Measurements from ENCODE around the gene BCL2L14.
A peak's percentile ranks its signal among the peaks of the same experiment; 100 is the strongest.

The BCL2L14 gene, protein sequence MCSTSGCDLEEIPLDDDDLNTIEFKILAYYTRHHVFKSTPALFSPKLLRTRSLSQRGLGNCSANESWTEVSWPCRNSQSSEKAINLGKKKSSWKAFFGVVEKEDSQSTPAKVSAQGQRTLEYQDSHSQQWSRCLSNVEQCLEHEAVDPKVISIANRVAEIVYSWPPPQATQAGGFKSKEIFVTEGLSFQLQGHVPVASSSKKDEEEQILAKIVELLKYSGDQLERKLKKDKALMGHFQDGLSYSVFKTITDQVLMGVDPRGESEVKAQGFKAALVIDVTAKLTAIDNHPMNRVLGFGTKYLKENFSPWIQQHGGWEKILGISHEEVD

DNA sequence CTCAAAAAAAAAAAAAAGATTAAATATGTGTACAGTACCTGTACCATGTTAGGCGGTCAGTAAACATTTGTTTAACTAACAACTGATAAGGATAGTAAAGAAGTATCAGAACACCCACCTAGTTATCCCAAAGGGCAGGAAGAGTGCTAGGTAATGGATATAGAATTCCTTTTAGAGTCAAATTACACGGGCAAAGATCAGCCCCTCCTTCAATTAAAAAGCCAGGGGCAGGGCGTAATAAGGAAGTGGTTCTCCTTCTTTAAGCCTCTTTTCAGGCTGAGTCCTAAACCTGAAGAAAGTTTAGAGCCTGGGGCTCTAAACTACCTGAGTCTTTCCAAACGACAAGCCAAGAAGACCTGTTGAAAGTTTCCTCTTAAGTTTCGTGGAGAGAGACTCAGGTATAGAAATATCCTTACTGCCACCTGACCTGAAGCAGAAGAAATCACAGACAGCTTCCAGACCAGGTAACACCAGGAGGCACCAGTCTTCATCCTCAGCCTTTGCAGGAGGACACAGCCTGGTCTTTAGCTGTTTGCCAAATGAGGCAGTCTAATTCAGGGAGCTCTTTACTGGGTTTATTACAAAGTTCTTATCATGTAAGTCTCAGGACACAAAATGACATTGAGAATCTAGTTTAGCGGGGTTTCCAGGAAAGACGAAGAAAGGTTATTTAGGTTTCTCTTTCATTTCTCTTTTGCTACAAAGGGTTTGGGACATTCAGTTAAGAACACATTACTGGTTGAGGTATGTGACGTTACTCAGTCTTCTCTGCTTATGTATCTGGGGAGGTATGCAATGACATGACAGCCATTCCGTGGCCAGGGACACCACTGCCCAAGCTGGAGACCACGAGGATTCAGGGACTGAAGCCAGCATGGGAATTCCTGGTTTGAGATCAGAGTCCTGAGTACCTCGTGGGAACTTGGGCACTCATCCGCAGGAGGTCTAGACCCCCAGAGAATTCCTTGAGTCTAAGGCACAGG lies at the start of gene BCL2L14:
Gene BCL2L14, plus strand, starts transcription at position 266 of the 983 bp plus-strand sequence. CDS start 8,367 bp downstream, outside the sequence.
- no peak for DNase-seq (ENCODE audit: low spot score)

DNA sequence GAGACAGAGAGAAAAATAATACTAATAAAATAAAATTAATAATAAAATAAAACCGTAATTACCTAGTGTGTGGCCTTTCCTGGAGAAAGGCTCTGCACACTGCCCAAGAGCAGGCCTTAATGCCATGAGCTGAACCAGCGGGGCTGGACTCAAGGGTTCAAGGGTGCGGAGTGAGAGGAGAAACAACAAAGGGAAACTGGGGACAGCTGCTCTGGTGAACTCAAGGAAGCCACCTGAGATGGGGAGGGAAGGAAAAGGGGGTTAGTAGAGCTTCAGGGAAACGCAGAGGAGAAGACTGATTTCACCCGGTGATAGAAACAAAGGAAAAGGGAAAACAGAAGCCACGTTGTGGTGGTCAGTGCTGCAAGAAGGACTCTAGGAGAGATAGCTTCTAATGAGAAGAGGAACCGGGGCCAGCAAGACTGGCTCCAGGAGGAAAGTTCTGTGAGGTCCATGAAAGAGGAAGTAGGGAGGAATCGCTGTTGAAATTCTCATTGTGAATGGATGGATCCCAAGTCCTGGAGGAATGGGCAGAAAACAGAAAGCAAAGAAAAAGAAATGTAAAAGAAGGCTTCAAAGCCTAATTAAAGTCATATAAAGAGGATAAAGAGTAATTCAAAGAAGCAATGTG lies 48.3 kb upstream of the BCL2L14 start:
- no peak for DNase-seq (ENCODE audit: low spot score)

DNA sequence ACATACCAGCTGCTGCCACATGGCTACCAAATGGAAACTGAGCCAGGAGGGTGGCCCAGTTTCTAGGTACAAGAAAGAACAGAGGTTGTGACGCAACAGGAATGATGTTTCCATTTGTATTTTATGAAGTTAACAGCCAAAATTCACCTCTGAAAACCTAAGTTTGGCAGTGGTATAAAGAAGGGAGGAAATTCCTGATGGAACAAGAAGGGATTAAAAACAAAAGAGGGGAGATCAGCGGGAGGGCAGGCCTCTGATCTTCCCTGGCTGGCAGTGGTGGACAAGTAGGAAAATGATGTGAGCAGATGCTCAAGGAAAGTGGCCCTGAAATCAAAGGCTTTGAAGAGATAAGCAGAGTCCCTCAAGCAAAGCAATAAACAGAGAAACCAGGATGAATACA lies 47.3 kb upstream of the BCL2L14 start:
- DNase-seq (ENCODE audit: low spot score): no peak

DNA sequence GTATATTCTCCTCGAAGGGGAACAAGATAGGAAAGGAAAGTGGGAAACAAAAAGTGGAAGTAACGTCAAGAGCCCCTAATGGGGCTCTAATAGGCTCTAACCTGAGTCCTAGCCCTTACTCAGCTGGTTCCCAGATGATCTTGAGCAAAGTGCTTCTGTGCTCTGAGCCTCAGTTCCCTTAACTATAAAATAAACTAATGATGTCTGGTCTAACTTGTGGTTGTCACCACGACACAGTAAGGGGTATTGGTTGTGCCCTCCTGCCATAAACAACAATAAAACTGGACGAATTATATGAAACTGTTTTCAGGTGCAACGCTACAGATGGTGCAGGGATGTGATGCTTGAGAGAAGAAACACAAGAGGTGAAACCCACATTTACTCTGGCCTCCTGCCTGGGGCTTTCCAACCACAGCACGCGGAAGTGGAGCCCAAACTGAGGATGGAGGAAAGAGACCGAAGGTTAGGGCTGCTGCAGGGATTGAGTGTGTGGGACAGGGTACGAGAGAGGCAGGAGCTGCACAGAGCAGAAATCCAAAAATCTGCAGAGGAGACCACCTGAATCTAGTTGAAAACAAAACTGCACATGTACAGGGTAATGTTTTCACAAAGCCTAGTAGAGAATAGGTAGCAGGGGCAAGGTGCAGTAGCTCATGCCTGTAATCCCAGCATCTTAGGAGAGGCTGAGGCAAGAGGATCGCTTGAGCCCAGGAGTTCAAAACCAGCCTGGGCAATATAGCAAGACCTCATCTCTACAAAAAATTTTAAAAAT lies 45.6 kb upstream of the BCL2L14 start:
- no peak for DNase-seq (ENCODE audit: low spot score)

DNA sequence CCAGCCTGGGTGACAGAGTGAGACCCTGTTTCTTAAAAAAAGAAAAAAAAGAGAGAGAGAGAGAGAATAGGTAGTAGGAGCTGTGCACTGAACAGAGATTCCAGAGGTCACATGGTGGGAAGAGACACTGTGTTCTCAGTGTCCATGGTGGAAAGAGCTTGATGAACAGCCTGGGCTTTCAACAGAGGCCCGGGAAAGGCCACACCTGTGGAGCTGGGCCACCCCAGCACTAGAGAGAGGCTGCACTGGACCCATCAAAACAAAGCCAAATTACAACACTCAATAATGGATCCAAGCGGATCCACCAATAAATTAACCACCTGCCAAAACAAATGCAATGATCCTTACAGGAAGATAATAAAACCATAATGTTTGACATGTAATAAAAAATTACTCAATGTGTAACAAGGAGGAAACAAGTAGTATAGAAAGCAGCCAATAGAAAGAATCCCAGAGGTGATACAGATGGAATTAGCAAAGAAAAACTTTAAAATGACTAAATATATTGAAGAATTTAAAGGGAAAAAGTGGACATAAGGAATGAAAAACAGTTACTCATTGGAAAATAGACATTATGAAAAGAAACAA lies 44.8 kb upstream of the BCL2L14 start:
- no peak for DNase-seq (ENCODE audit: low spot score)

DNA sequence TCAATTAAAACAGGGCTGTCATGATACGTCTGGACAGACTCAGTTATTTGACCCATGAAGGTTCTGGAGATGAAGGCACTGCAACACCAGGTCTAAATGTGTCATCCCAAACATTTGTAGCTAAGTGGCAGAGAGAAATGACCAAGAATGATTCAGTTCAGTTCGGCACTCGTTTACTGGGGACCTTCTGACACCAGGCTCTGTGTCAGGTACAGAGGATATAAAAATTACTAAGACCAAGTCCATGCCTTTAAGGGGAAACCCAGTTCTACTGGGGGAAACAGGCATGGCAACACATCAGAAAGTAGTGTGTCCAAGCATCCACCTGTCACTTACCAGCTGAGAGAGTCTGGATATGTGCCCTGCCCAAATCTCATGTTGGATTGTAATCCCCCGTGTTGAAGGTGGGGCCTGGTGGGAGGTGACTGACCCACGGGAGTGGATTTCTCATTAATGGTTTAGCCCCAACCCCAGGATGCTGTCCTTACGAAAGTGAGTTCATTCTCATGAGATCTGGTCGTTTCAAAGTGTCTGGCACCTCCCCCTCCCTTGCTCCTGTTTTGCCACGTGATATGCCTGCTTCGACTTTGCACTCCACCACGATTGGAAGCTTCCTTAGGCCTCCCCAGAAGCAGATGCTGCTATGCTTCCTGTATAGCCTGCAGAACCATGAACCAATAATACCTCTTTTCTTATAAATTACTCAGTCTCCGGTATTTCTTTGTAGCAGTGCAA lies 41.9 kb upstream of the BCL2L14 start:
- no peak for DNase-seq (ENCODE audit: low spot score)

DNA sequence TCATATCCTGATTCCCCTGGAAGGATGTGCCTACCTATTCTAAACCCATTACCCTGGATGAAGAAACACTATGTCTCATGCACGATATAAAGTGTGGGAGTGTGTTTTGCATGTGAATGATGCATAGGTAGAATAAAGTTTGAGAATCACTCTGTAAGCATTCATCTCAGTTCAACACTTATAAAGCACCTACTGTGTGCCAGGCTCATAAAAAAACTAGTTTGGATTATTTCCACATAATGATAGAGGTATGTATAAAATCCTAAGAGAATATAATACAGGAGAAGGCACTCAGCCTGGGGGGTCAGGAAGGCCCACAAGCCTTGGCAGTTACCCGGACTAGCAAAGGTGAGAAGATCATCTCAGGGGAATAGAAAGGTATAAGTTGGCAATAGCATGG lies 41.1 kb upstream of the BCL2L14 start:
- DNase-seq (ENCODE audit: low spot score): no peak

DNA sequence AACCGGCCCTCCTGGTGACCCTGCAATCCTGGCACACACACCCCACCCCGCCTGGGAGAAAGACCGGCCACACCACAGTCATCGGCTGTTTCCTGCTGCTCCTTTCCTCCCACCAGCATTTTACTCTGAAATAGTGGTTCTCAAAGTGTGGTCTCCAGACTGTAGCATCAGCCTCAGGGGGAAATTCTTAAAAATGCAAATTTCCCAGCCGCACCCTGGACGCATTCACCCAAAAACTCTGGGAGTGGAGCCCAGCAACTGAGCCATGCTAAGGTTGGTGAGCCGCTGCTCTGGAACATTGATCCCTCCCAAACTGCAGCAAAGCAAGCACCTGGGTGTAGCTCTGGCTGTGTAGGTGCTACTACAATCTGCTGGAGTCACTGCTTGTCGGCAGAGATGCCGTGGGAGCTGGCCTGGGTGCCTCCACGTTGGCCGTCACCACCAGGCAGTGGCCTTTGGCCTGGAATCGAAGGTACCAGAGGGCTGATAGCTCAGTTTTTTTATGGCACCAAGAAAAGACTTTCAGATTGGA lies 38.4 kb upstream of the BCL2L14 start:
- DNase-seq (ENCODE audit: low spot score): no peak

DNA sequence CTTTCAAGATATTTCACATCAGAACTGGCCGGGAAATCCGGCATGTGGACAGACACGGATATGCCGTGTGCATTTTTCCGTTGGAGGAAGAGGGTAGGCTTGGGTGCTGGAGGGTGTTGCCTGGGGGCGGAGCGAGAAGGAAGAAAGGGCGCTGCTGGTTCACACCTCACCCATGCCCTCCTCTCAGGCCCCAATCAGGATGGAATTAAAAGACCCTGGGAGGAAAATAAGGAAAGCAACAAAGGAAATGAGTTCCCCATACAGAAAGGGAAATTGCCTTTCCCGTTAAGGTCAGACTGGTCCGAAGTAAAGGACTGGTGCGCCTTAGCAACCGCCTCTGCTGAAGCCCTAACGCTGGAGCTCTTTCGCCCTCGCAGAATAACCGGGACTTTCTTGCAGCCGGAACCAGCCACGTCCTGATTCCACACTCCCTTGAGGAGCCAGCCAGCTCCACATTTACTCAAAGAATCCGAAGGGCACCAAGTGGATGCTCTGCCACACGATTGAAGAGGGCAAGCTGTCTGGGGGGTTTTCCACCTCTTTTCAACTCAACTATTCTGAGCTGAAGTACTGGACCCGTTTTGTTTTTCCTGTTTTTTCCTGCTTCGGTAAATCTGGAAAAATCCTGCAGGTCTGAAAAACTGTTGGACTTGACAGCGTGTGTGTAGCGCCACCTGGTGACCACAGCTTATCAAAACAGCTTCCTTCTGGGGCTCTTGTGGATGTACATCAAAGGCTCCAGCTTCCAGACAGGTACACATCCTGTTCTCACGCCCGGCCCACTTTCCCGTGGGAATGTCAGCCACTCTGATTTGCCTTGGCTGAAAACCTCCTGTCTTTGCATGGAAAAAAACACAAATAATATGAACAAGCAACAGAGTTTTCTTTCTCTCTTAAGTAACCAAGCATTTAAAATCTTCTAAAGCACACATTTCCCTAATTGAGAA lies 37.6 kb upstream of the BCL2L14 start:
- DNase-seq (ENCODE audit: low spot score): peak; percentile 24

DNA sequence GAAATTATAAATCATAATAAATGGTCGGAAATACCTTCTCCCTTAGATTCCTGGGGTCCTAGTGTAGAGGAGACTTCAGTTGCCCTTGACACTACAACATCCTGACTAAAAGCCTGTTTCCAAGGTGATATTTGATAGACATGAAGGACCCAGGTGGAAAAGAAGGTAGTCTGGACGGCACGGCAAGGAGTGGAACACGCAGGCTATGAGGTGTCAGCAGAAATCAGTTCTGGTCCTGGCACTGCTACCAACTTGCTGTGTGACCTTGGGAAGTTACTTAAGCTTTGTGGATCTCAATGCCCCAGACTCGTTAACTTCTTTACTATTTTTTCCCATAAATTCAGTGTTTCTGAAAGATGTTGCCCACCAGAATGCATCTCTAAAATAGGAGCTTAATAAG lies 36.9 kb upstream of the BCL2L14 start:
- DNase-seq (ENCODE audit: low spot score): no peak

DNA sequence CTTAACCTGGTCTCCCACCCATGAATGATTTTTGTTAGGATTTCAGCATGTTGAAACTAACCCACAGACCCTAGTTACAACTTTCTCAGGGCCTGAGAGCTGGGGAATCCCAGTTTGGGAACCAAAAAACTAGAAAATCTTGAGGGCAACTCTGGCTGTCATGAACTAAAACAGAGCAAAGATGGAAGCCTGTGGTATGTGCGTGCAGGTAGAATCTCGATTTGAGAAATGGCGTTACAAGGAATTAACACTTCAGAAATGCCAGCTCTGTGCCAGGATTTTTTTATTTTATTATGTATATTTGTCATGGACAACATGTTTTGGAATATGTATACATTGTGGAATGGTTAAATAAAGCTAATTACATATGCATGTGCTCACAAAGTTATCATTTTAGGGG lies 36.4 kb upstream of the BCL2L14 start:
- DNase-seq (ENCODE audit: low spot score): no peak

DNA sequence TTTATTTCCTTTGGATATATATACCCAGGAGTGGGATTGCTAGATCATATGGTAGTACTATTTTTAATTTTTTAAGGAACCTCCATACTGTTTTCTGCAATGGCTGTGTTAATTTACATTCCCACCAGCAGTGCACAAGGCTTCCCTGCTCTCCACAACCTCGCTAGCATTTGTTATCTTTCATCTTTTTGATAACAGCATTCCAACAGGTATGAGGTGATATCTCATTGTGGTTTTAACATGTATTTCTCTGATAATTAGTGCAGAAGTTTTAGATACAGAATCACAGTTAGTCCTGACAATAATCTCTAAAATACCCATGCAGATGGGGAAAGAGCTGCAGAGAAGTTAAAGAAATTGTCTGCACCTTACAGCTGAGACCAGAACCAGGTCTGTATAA lies 35.5 kb upstream of the BCL2L14 start:
- no peak for DNase-seq (ENCODE audit: low spot score)

DNA sequence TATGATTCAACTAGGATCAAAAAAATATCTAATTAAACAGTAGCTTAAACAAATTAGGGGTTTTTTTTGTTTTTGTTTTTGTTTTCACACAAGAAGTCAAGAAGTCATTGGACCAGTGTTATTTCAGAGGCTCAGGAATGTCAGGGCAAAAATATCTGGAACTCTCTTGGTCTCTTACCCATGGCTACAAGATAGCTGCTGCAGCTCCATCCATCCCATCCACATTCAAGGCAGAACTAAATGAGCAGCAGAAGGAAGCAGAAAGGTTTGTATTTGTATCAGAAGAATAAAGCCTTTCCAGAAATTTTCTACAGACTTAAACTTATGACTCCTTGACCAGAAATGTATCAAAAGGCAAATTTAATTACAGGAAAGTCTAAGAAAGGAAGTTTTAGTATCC lies 33.8 kb upstream of the BCL2L14 start:
- no peak for DNase-seq (ENCODE audit: low spot score)

DNA sequence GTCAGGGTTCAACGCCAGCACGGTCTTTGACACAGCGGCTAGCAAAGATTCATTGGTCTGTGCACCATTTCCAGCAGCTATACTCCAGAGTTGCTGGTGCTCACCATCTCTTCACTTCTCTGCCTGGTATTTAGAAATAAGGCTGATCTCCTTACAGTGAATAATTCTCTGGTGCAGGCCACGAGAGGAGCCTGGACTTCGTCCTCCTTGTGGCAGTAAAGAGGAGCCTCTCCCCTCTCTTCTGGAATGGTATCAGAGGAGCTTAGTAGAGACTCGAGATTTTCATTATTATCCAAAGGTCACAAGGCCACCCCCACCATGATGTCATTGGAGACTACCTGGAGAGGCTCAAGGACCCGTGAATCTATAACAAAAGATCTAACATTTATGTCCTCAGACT lies 30.8 kb upstream of the BCL2L14 start:
- no peak for DNase-seq (ENCODE audit: low spot score)

DNA sequence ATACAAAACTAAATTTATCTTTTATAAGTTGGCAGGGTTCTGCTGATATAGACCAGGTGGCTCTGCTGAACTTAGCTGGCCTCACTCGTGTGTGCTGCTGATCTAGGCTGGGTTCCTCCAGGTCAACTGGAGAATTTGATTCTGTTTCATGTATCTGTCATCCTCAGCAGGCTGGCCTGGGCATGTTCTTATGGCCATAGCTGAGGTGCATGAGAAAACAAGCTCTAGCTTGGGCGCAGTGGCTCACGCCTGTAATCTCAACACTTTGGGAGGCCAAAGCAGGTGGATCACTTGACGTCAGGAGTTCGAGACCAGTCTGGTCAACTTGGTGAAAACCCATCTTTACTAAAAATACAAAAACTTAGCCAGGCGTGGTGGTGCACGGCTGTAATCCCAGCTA lies 24.3 kb upstream of the BCL2L14 start:
- no peak for DNase-seq (ENCODE audit: low spot score)

DNA sequence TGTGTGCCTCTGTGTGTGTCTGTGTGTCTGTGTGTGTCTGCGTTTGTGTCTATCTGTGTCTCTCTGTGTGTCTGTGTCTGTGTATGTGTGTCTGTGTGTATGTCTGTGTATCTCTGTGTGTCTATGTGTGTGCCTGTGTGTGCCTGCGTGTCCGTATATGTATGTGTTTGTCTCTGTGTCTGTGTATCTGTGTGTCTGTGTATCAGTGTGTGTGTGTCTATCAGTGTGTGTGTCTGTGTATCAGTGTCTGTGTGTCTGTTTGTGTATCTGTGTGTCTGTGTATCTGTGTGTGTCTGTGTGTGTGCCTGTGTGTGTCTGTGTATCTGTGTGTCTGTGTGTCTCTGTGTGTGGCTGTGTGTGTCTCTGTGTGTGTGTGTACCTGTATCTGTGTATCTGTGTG lies 23.1 kb upstream of the BCL2L14 start:
- no peak for DNase-seq (ENCODE audit: low spot score)

DNA sequence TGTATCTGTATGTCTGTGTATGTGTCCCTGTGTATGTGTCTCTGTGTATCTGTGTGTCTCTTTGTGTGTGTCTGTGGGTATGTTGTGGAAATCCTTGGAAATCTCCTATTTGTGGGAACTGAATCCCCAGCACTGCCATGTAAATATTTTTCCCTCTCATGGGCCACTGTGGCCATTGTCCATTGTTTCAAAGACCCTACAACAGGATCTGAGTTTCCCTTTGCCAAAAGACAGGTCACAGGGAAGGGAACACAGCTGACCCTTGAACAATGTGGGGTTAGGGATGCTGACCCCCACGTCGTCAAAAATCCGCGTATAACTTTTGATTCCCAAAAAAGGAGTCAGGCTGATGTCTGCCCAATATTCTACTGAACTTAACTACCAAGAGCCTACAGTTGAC lies 22.5 kb upstream of the BCL2L14 start:
- DNase-seq (ENCODE audit: low spot score): no peak

DNA sequence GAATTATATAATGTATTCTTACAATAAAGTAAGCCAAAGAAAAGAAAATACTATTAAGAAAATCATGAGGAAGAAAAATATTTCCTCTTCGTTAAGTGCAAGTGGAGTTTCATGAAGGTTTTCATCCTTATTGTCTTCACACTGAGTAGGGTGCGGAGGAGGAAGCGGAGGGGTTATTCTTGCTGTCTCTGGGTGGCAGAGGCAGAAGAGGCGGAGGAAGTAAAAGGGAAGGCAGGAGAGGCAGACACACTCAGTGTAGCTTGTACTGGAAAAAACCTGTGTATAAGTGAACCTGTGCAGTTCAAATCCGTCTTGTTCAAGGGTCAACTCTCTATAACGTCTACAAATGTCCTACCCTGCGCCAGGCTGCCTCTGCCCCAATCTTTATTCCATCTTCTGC lies 22.0 kb upstream of the BCL2L14 start:
- DNase-seq (ENCODE audit: low spot score): no peak

DNA sequence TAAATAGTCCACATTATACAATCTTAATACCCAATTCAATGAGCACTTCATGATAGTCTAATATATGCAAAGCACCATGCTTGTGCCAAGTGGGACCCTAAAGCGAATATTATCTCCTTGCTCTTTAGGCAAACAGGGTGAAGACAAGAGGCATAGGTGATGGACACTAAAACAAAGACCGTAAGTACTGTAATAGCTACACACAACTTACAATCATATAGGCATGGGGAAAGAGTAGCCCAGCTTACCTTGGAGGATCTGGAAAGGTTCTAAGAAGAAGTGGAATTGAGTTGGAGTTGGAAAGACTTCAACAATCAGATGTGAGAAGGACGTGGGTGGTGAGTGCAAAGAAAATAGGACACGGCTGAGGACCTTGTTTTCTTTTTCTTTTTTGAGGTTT lies 19.1 kb upstream of the BCL2L14 start:
- no peak for DNase-seq (ENCODE audit: low spot score)
